Thyroid gland (tissue), 4 donors: ENCODE data around the gene FURIN.
"Not testable (repeated sequence)": the region's sequence is repeated elsewhere in the genome, so short reads cannot be mapped to it uniquely, and the experiment has no call there.

ENCODE experiments used
- CTCF ChIP-seq, 6 experiments: fragments of 200-600 bp in 3 of 6; fragments of 450-650 bp in 3 of 6; sonication (generic) in 3 of 6; IDR thresholded peaks; one replicate each; pipeline ENCODE4 v1.5.1; 2016 to 2019; ENCODE audit warnings: antibody characterized with exemption in 6 of 6, mild to moderate bottlenecking in 2 of 6, inconsistent platforms in 1 of 6, moderate library complexity in 1 of 6
- POLR2A ChIP-seq, 2 donors: fragments of 450-650 bp; IDR thresholded peaks; one replicate each; pipeline ENCODE4 v1.6.1; 2017; ENCODE audit warnings: antibody characterized with exemption in 2 of 2, mild to moderate bottlenecking in 2 of 2, moderate library complexity in 1 of 2

- TF ChIP-seq CTCF, POLR2A (IDR thresholded peaks at IDR 0.05): not testable (repeated sequence)
Observed at GRCh38 chr15:90922712-90923322, 54.4 kb downstream of the FURIN start.
